ENCODE measurements around the gene ADORA2B. TPM values are rescaled to one million over a fixed set of nuclear protein-coding genes. Genes with fewer than 3 reads are reported as not detected.
"Not testable (repeated sequence)": the region's sequence is repeated elsewhere in the genome, so short reads cannot be mapped to it uniquely, and the experiment has no call there.

Gene ADORA2B
- total RNA-seq, 4 donors from 2014 or later, result 0.59 to 3.6 (median 1.1) TPM; not detected in 1

DNA sequence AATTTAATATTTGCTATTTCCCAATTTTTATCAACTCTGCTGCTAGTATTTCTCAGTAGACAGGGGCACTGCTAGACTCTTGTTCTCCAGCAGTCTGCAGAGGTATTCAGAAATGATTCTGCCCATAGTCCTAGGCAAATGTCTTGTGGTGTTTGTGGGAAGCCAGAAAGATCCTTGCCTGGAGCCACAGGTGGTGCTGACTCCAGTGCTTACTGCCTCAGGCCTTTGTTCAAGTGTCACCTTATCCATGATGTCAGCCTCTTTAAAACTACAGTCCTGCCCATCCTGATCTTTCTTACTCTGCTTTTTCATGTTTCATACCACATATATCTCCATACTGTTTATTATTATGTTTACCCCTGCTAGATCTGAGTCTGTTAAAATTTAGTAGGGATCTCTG is 28.1 kb downstream of the ADORA2B start:
- Histone ChIP-seq H3K4me1 (no peaks in the 10 kb centered on the region), H3K9me3 (no peaks in the 10 kb centered on the region), H3K27ac (no peak overlapping the region), H3K36me3 (peaks cover 0 to 31% (median 12%) of the 10 kb centered on the region in 3 donors), H3K27me3 (no peaks in the 10 kb centered on the region), H3K4me3 (no peak overlapping the region)
- TF ChIP-seq CTCF (IDR thresholded peaks at IDR 0.05) (no peak), EP300 (IDR thresholded peaks at IDR 0.05) (no peak), POLR2A (IDR thresholded peaks at IDR 0.05) (no peak)
- no peak for DNase-seq (ENCODE audit: low spot score in 2 of 2)

DNA sequence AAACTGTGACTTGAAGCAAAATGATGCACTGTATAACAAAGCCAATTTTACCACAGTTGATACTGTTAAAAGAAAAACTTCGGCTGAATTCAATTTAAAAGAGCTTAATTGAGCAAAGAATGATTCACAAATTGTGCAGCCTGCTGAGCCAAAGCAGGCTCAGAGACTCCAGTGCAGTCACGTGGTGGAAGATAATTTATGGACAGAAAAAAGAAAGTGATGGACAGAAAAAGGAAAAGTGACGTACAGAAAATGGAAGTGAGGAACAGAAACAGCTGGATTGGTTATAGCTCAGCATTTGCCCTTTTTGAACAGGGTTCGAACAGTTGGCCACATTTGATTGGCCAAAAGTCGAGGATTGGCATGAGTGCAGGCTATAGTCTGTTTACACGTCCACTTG is 28.9 kb downstream of the ADORA2B start:
- peaks cover 0 to 39% (median 13%) of the 10 kb centered on the region in 3 donors for H3K36me3 ChIP-seq
- no peak for DNase-seq (ENCODE audit: low spot score in 2 of 2)
- H3K9me3 ChIP-seq, result no peaks in the 10 kb centered on the region
- no peaks in the 10 kb centered on the region for H3K27me3 ChIP-seq
- TF ChIP-seq CTCF (IDR thresholded peaks at IDR 0.05) (no peak), EP300 (IDR thresholded peaks at IDR 0.05) (no peak), POLR2A (IDR thresholded peaks at IDR 0.05) (no peak)
- H3K27ac ChIP-seq, result no peak overlapping the region
- no peaks in the 10 kb centered on the region for H3K4me1 ChIP-seq
- no peak overlapping the region for H3K4me3 ChIP-seq
- WGBS, 2 donors, result 70 to 79% methylated on average over 6 of the region's 6 CpGs

DNA sequence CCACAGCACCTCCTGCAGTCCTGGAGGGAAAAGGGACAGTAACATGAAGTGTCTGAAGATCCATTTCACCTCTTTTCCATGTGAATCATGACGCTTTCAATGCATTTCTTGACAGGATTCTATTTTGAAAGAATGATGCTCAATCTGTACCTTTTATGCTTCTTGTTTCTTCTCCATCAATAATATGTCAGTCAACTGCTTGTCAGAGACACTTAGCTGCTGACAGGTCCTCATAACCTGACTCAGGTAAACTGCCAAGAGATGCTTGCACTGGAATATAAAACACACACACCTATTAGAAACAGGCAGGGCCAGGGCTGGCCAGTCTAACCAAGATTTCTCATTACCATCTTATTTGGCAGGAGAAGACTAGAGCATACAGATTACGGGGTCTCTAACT is 33.0 kb downstream of the ADORA2B start:
- H3K9me3 ChIP-seq, result no peaks in the 10 kb centered on the region

GRCh38 chr17:15978606-15979005 is 33.7 kb downstream of the ADORA2B start:
- Histone ChIP-seq H3K36me3 (peaks cover 0 to 76% (median 18%) of the 10 kb centered on the region in 3 donors), H3K4me1 (no peaks in the 10 kb centered on the region), H3K27ac (no peak overlapping the region), H3K9me3 (no peaks in the 10 kb centered on the region), H3K27me3 (no peaks in the 10 kb centered on the region), H3K4me3 (no peak overlapping the region)
- 75 to 80% methylated on average over 1 of the region's 1 CpG for WGBS, 2 donors
- TF ChIP-seq POLR2A (IDR thresholded peaks at IDR 0.05) (no peak), EP300 (IDR thresholded peaks at IDR 0.05) (no peak), CTCF (IDR thresholded peaks at IDR 0.05) (no peak)
- DNase-seq (ENCODE audit: low spot score in 2 of 2), result no peak

More for the DNA sequence above, 33.0 kb downstream of the ADORA2B start:
- WGBS, 2 donors, result 94 to 97% methylated on average over 2 of the region's 2 CpGs
- no peaks in the 10 kb centered on the region for H3K4me1 ChIP-seq
- no peak overlapping the region for H3K4me3 ChIP-seq
- no peaks in the 10 kb centered on the region for H3K27me3 ChIP-seq
- no peak for TF ChIP-seq EP300 (IDR thresholded peaks at IDR 0.05)
- no peak for TF ChIP-seq CTCF (IDR thresholded peaks at IDR 0.05)
- TF ChIP-seq POLR2A (IDR thresholded peaks at IDR 0.05), result no peak
- H3K27ac ChIP-seq, result no peak overlapping the region
- H3K36me3 ChIP-seq, result peaks cover 0 to 70% (median 18%) of the 10 kb centered on the region in 3 donors
- DNase-seq (ENCODE audit: low spot score in 2 of 2), result no peak

GRCh38 chr17:15979013-15979412 is 34.1 kb downstream of the ADORA2B start:
- H3K4me3 ChIP-seq; DNase-seq (ENCODE audit: low spot score in 2 of 2); H3K27me3 ChIP-seq; H3K9me3 ChIP-seq; H3K27ac ChIP-seq; H3K4me1 ChIP-seq: not testable (repeated sequence)
- peaks cover 0 to 80% (median 18%) of the 10 kb centered on the region in 3 donors for H3K36me3 ChIP-seq
- 50 to 75% methylated on average over 1 to 4 of the region's 4 CpGs for WGBS, 2 donors

- Histone ChIP-seq H3K9me3 (no peaks in the 10 kb centered on the region), H3K4me3 (no peak overlapping the region), H3K36me3 (peaks cover 0 to 88% (median 18%) of the 10 kb centered on the region in 3 donors), H3K4me1 (no peaks in the 10 kb centered on the region), H3K27ac (no peak overlapping the region), H3K27me3 (no peaks in the 10 kb centered on the region)
- TF ChIP-seq EP300 (IDR thresholded peaks at IDR 0.05) (no peak), CTCF (IDR thresholded peaks at IDR 0.05) (no peak), POLR2A (IDR thresholded peaks at IDR 0.05) (no peak)
- no peak for DNase-seq (ENCODE audit: low spot score in 2 of 2)
- WGBS, 2 donors, result 45 to 65% methylated on average over 2 of the region's 2 CpGs
Observed at GRCh38 chr17:15981208-15981607, 36.3 kb downstream of the ADORA2B start.

All from tibial nerve (tissue), 4 donors.